DND-41 (cell line): Measurements from ENCODE around the gene TEP1.

Source experiments
- ATAC-seq: fragments of 200-7000 bp; cut with Tn5 transposase; 3 replicates; pipeline ENCODE4 v1.9.1; 2021; ENCODE audit warnings: low read depth; ENCODE audit not compliant: insufficient read depth
- DNase-seq: peaks from one replicate; pipeline ENCODE4 v3.0.0-alpha.2; 2020
- H2AFZ ChIP-seq: 2 replicates; pipeline ENCODE4 v1.6.0; 2012; ENCODE audit warnings: low read depth, low read length
- H3K27ac ChIP-seq: 2 replicates; pipeline ENCODE4 v1.5.1; 2012; ENCODE audit warnings: low read length, inconsistent platforms
- H3K27me3 ChIP-seq: fragments of 200-600 bp; sonication (generic); 2 replicates; pipeline ENCODE4 v1.6.0; 2012; ENCODE audit warnings: low read length, mild to moderate bottlenecking, inconsistent platforms; ENCODE audit not compliant: insufficient read depth, poor library complexity
- H3K36me3 ChIP-seq: 2 replicates; pipeline ENCODE4 v1.5.1; 2012; ENCODE audit warnings: low read length, inconsistent platforms; ENCODE audit not compliant: insufficient read depth
- H3K4me1 ChIP-seq: 2 replicates; pipeline ENCODE4 v1.5.1; 2012; ENCODE audit warnings: mild to moderate bottlenecking, low read length; ENCODE audit not compliant: insufficient read depth
- H3K4me2 ChIP-seq: 2 replicates; pipeline ENCODE4 v1.6.0; 2012; ENCODE audit warnings: mild to moderate bottlenecking, moderate library complexity, low read length, inconsistent platforms; ENCODE audit not compliant: insufficient read depth
- H3K4me3 ChIP-seq, 2 experiments: fragments of 200-600 bp in 1 of 2; shearing (Covaris generic) in 1 of 2; 2 replicates each; pipeline ENCODE4 v1.5.1; 2012 to 2016; ENCODE audit warnings: inconsistent platforms in 2 of 2, low read length in 2 of 2, mild to moderate bottlenecking in 2 of 2, low read depth in 1 of 2, moderate library complexity in 1 of 2
- H3K79me2 ChIP-seq: 2 replicates; pipeline ENCODE4 v1.6.0; 2012; ENCODE audit warnings: low read length, inconsistent platforms; ENCODE audit not compliant: insufficient read depth
- H3K9ac ChIP-seq: 2 replicates; pipeline ENCODE4 v1.6.0; 2012; ENCODE audit warnings: low read depth, mild to moderate bottlenecking, inconsistent platforms, low read length, moderate library complexity
- H3K9me3 ChIP-seq: 2 replicates; pipeline ENCODE4 v1.5.1; 2012; ENCODE audit warnings: low read length, moderate library complexity, mild to moderate bottlenecking, inconsistent platforms; ENCODE audit not compliant: insufficient read depth, severe bottlenecking
- H4K20me1 ChIP-seq: 2 replicates; pipeline ENCODE4 v1.6.0; 2012; ENCODE audit warnings: low read length; ENCODE audit not compliant: insufficient read depth
- EZH2 ChIP-seq: IDR thresholded peaks from 3 replicates; pipeline ENCODE4 v1.6.1; 2012; ENCODE audit warnings: borderline replicate concordance, low read depth, mild to moderate bottlenecking, moderate library complexity, low read length, inconsistent platforms; ENCODE audit not compliant: severe bottlenecking
- TF ChIP-seq, protein P1 (sequence below): IDR thresholded peaks from 2 replicates; pipeline ENCODE4 v1.5.1; 2012; ENCODE audit warnings: borderline replicate concordance, low read length, moderate library complexity, mild to moderate bottlenecking; ENCODE audit not compliant: poor library complexity, severe bottlenecking; ENCODE audit errors: extremely low read depth

The TEP1 gene

DNA sequence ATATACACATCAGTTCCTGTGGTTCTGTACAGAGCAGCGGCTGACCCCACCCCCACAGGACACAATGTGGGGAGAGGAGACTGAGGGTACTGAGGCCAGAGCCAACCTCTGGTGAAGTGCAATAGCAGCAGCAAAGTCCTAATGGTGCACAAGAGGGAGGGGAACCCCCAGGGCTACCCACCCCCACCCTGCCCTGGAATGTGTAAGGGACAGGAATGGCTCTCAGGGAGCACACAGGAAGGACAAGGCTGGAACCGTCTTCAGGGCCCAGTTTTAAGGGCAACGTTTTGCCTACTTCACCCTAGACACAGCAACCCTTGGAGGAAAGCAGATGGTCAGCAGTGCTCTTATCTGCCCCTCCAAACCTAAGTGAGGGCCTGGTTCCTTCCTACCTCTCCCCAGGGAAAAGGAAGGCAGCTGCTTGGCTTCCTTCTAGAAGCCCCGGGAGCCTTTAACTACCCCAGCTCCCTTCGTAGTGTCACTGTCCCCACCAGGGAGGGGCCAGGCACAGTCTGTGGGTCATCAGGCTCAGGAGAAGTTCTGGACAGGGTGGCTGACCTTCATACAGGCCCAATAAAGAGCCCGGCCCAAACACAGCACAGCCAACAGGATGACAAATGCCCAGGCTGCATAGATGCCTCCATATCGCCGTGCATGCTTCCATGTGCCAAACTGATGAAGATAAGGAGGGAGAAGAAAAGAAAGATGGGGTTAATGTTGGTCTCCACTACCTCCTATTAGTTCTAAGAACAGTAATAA, 44.9 kb upstream of the TEP1 start:
- Histone ChIP-seq H3K4me2 (no peak overlapping the region), H3K79me2 (peaks cover 78% of the 10 kb centered on the region), H4K20me1 (peaks cover 27% of the 10 kb centered on the region), H3K4me3 (no peak overlapping the region), H3K27me3 (no peaks in the 10 kb centered on the region), H3K4me1 (peaks cover 68% of the 10 kb centered on the region), H3K27ac (no peak overlapping the region), H3K9me3 (no peaks in the 10 kb centered on the region), H3K36me3 (peaks cover 53% of the 10 kb centered on the region), H3K9ac (no peak overlapping the region), H2AFZ (no peak overlapping the region)
- TF ChIP-seq, protein P1, sequence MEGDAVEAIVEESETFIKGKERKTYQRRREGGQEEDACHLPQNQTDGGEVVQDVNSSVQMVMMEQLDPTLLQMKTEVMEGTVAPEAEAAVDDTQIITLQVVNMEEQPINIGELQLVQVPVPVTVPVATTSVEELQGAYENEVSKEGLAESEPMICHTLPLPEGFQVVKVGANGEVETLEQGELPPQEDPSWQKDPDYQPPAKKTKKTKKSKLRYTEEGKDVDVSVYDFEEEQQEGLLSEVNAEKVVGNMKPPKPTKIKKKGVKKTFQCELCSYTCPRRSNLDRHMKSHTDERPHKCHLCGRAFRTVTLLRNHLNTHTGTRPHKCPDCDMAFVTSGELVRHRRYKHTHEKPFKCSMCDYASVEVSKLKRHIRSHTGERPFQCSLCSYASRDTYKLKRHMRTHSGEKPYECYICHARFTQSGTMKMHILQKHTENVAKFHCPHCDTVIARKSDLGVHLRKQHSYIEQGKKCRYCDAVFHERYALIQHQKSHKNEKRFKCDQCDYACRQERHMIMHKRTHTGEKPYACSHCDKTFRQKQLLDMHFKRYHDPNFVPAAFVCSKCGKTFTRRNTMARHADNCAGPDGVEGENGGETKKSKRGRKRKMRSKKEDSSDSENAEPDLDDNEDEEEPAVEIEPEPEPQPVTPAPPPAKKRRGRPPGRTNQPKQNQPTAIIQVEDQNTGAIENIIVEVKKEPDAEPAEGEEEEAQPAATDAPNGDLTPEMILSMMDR = no peak
- no peak for TF ChIP-seq EZH2
- ATAC-seq = no peak
- no peak for DNase-seq

DNA sequence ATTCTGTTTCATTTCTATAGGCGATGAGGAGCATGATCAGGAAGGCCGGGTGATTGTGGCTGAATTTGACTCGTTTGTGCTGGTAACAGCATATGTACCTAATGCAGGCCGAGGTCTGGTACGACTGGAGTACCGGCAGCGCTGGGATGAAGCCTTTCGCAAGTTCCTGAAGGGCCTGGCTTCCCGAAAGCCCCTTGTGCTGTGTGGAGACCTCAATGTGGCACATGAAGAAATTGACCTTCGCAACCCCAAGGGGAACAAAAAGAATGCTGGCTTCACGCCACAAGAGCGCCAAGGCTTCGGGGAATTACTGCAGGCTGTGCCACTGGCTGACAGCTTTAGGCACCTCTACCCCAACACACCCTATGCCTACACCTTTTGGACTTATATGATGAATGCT, 43.7 kb upstream of the TEP1 start:
- ATAC-seq (no peak), DNase-seq (no peak)
- Histone ChIP-seq H3K9ac (peak overlapping the region; percentile 84; the same call in 1 of the 2 replicates), H3K27ac (no peak overlapping the region; the same call in 1 of the 2 replicates), H3K4me1 (peaks cover 64% of the 10 kb centered on the region), H4K20me1 (peaks cover 27% of the 10 kb centered on the region), H3K4me3 (peak overlapping the region in 1 of 2 experiments; percentile 86; a peak in 2 of 4 replicates), H3K79me2 (peaks cover 88% of the 10 kb centered on the region), H3K27me3 (no peaks in the 10 kb centered on the region), H2AFZ (no peak overlapping the region), H3K36me3 (peaks cover 64% of the 10 kb centered on the region), H3K9me3 (no peaks in the 10 kb centered on the region), H3K4me2 (peak overlapping the region; percentile 88)
- no peak for TF ChIP-seq EZH2
- TF ChIP-seq, protein P1 = no peak

DNA sequence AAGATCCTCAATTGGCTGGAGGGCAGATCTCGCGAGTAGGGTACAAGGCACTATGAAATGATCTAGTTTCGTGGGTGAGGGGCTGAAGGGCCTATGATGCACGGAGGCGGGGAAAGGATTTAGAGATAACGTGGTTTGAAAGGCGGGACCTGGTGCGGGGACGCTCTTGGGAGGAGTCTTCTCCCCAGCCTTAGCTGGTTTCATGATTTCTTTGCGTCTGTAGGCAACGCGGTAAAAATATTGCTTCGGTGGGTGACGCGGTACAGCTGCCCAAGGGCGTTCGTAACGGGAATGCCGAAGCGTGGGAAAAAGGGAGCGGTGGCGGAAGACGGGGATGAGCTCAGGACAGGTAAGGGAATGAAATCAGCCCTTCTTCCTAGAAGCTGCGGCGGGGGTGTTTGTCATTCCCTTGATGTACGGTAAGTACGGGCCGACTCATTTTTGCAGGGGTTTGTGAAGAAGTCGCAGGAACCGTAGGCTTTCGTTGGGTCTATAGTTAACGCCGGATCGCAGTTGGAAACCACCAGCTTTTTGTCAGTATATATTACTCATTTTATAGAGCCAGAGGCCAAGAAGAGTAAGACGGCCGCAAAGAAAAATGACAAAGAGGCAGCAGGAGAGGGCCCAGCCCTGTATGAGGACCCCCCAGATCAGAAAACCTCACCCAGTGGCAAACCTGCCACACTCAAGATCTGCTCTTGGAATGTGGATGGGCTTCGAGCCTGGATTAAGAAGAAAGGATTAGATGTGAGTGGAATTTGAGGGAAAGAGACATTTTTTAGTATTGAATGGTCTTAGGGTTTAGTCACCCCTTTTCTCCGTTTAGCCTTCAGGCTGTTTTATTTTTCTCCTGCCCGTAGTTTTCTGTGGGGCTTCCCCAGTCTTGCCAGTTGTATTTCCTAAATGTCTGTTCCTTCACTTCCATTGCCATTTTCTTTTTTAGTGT, 42.3 kb upstream of the TEP1 start:
- TF ChIP-seq, protein P1 = no peak
- no peak for TF ChIP-seq EZH2
- Histone ChIP-seq H2AFZ (peak overlapping the region; percentile 95), H3K27ac (peak overlapping the region; percentile 99), H3K4me1 (peaks cover 61% of the 10 kb centered on the region), H3K36me3 (peaks cover 72% of the 10 kb centered on the region), H3K9me3 (no peaks in the 10 kb centered on the region), H3K9ac (peak overlapping the region; percentile 84), H3K4me2 (peak overlapping the region; percentile 88), H3K27me3 (no peaks in the 10 kb centered on the region), H3K79me2 (peaks cover 82% of the 10 kb centered on the region), H4K20me1 (peaks cover 23% of the 10 kb centered on the region), H3K4me3 (peak overlapping the region; percentile 67 to 86)
- DNase-seq = no peak
- peak; percentile 67 for ATAC-seq
